Cardiac muscle cell (in vitro differentiated cells and primary cell): ENCODE data around the gene GART. TPM values are rescaled to one million over a fixed set of nuclear protein-coding genes. Genes with fewer than 3 reads are reported as not detected.

Source experiments
- polyA plus RNA-seq: library from polyadenylated mRNA; unstranded; fragments of >200 nt; fragmentation: Nextera tagmentation; extraction: Ambion mirVana; gene quantifications from 2 replicates; pipeline ENCODE4 v1.2.1, GENCODE V29; 2016
- total RNA-seq: library from RNA; depleted of rRNA; stranded (reverse); fragments of >200 nt; gene quantifications from 2 replicates; pipeline ENCODE4 v1.2.3, GENCODE V29; 2016

Gene GART
- total and polyA plus RNA-seq, 2 experiments from 2014 or later, result 53.7 to 129 TPM

Other genes starting within 250 kb of the GART start
- gene IFNAR1, start 217.1 kb downstream of the GART start, total RNA-seq, result 6.5 and 12.1 TPM in 2 replicates
- gene IFNAR1, start 217.1 kb downstream of the GART start, polyA plus RNA-seq, result 18.6 and 19.2 TPM in 2 replicates
- gene IFNGR2, start 138.7 kb downstream of the GART start, total RNA-seq, result 36.8 and 47.2 TPM in 2 replicates
- 64.6 and 87.6 TPM in 2 replicates for gene IFNGR2, start 138.7 kb downstream of the GART start, polyA plus RNA-seq
- gene TMEM50B, start 62.1 kb downstream of the GART start, total RNA-seq, result 50.2 and 100 TPM in 2 replicates
- 85.0 and 138 TPM in 2 replicates for gene TMEM50B, start 62.1 kb downstream of the GART start, polyA plus RNA-seq
- 1.8 and 2.3 TPM in 2 replicates for gene DNAJC28, start 50.4 kb downstream of the GART start, total RNA-seq
- gene DNAJC28, start 50.4 kb downstream of the GART start, polyA plus RNA-seq, result 4.8 and 6.6 TPM in 2 replicates
- gene SON, start 921 bp upstream of the GART start, total RNA-seq, result 88.0 and 161 TPM in 2 replicates
- gene SON, start 921 bp upstream of the GART start, polyA plus RNA-seq, result 314 and 389 TPM in 2 replicates
- 25.2 TPM in 2 replicates for gene DONSON, start 46.6 kb upstream of the GART start, total RNA-seq
- gene DONSON, start 46.6 kb upstream of the GART start, polyA plus RNA-seq, result 34.9 and 38.5 TPM in 2 replicates
- 17.0 and 58.3 TPM in 2 replicates for gene CRYZL1, start 99.6 kb upstream of the GART start, total RNA-seq
- gene CRYZL1, start 99.6 kb upstream of the GART start, polyA plus RNA-seq, result 58.1 and 79.4 TPM in 2 replicates
- gene ITSN1, start 100.4 kb upstream of the GART start, total RNA-seq, result 125 and 139 TPM in 2 replicates
- 90.9 and 92.4 TPM in 2 replicates for gene ITSN1, start 100.4 kb upstream of the GART start, polyA plus RNA-seq